ENCODE measurements around the gene GRIA4.

DNA sequence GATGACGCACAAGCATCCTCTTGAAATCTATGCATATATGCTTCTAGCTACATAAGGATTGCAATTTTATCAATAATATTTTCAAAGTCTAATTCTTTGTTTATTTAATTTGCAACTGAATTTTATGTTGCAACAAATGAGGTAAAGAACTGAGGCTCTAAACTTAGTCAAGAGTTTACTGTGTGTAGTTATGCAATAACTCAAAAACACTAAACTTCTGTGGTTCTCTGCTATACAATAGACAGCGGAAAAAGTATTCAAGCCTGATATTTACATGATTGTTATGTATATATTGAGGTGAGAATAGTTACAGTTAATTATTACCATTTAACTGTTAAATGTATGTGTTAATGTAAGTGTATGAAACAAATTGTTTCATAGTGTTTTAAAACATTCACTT lies 379.3 kb downstream of the GRIA4 start:
- TF ChIP-seq, protein P1, sequence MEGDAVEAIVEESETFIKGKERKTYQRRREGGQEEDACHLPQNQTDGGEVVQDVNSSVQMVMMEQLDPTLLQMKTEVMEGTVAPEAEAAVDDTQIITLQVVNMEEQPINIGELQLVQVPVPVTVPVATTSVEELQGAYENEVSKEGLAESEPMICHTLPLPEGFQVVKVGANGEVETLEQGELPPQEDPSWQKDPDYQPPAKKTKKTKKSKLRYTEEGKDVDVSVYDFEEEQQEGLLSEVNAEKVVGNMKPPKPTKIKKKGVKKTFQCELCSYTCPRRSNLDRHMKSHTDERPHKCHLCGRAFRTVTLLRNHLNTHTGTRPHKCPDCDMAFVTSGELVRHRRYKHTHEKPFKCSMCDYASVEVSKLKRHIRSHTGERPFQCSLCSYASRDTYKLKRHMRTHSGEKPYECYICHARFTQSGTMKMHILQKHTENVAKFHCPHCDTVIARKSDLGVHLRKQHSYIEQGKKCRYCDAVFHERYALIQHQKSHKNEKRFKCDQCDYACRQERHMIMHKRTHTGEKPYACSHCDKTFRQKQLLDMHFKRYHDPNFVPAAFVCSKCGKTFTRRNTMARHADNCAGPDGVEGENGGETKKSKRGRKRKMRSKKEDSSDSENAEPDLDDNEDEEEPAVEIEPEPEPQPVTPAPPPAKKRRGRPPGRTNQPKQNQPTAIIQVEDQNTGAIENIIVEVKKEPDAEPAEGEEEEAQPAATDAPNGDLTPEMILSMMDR (IDR thresholded peaks at IDR 0.05) = no peak
- TF ChIP-seq EZH2 (IDR thresholded peaks at IDR 0.05; ENCODE audit: borderline replicate concordance, insufficient read depth, low read depth, low read length, poor library complexity, severe bottlenecking) = no peak

Measured in B cell (primary cell).